ENCODE measurements around the gene DGKI. TPM values are rescaled to one million over a fixed set of nuclear protein-coding genes. Genes with fewer than 3 reads are reported as not detected.

The DGKI gene
- total and polyA plus RNA-seq, 2 donors, result 0.14 to 0.33 TPM

DNA sequence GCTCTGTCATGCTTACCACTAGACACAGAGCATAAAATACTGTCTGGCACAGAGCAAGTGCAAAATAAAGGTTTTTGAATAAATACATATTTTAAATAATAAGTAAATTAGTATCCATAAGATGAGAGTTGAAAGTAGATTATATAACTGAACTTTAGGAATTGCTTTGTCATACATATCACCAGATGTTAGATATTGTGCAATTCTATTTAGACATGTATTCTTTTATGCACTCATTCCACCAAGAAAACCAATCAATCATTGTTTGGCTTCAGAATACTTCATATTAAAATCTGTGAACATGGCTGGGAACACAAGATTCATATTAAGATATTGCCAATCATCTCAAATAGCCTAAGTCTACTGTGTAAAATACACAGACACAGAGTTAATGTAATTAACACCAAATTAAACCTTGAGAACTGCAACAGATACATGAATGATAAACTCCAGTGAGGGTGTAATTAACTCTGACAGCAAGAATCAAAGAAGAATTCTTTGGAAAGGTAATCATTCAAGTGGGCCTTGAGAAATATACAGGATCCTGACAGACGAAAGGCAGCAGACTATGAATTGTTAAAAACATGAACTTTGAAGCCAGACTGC lies 302.2 kb downstream of the DGKI start:
- no peaks in the 10 kb centered on the region for H3K27me3 ChIP-seq (ENCODE audit: control insufficient read depth in 2 of 2, insufficient read depth in 1 of 2, low read length in 1 of 2)
- H3K4me3 ChIP-seq (ENCODE audit: low read length in 2 of 2), result no peak overlapping the region
- 95% methylated on average over 1 of the region's 1 CpG for WGBS
- H3K27ac ChIP-seq (ENCODE audit: low read depth in 1 of 2, low read length in 1 of 2), result no peak overlapping the region
- H3K4me1 ChIP-seq (ENCODE audit: control insufficient read depth in 2 of 2, insufficient read depth in 2 of 2, low read length in 2 of 2), result no peaks in the 10 kb centered on the region
- no peaks in the 10 kb centered on the region for H3K36me3 ChIP-seq (ENCODE audit: control insufficient read depth in 2 of 2, insufficient read depth in 2 of 2, low read length in 1 of 2)
- DNase-seq (ENCODE audit: low read depth in 6 of 9, low spot score in 9 of 9), result no peak
- no peaks in the 10 kb centered on the region for H3K9me3 ChIP-seq (ENCODE audit: control insufficient read depth in 2 of 2, insufficient read depth in 1 of 2, low read length in 1 of 2)

DNA sequence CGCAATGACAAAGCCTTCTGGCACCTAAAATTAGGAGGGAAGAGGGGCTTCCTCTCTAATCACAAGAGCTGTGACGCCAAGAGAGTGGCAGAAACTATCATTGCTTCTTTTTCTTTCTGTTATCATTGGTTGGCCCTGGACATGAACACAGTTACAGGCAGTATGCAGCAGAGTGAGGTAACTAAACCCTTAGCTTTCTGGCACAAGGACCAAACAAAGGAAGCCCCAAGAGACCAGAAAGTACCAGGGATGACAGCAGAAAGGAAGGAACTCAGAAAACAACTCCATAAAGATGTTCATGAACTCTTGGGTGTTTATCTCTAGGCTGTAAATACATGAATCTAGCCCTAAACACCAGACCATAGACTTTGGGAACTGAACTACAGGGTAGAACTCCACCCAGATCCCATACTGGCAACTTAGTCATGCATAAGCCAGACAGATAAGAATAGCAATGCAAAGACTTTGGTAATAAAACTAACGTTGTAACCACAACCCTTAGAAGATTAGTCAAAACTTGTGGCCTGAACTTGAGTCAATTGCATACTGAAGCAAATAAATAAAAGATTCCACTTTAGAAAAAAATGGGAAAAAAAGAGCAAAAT lies 307.6 kb downstream of the DGKI start:
- H3K4me1 ChIP-seq (ENCODE audit: control insufficient read depth in 2 of 2, insufficient read depth in 2 of 2, low read length in 2 of 2), result no peaks in the 10 kb centered on the region
- H3K36me3 ChIP-seq (ENCODE audit: control insufficient read depth in 2 of 2, insufficient read depth in 2 of 2, low read length in 1 of 2), result no peaks in the 10 kb centered on the region
- WGBS, result 84% methylated on average over 3 of the region's 3 CpGs
- H3K27ac ChIP-seq (ENCODE audit: low read depth in 1 of 2, low read length in 1 of 2), result no peak overlapping the region
- H3K4me3 ChIP-seq (ENCODE audit: low read length in 2 of 2), result no peak overlapping the region
- H3K27me3 ChIP-seq (ENCODE audit: control insufficient read depth in 2 of 2, insufficient read depth in 1 of 2, low read length in 1 of 2), result no peaks in the 10 kb centered on the region
- H3K9me3 ChIP-seq (ENCODE audit: control insufficient read depth in 2 of 2, insufficient read depth in 1 of 2, low read length in 1 of 2), result no peaks in the 10 kb centered on the region
- no peak for DNase-seq (ENCODE audit: low read depth in 6 of 9, low spot score in 9 of 9)

- WGBS, result 87% methylated on average over 4 of the region's 4 CpGs
- no peaks in the 10 kb centered on the region for H3K9me3 ChIP-seq (ENCODE audit: control insufficient read depth in 2 of 2, insufficient read depth in 1 of 2, low read length in 1 of 2)
Measured at GRCh38 chr7:137538361-137538762, 308.4 kb downstream of the DGKI start.

DNA sequence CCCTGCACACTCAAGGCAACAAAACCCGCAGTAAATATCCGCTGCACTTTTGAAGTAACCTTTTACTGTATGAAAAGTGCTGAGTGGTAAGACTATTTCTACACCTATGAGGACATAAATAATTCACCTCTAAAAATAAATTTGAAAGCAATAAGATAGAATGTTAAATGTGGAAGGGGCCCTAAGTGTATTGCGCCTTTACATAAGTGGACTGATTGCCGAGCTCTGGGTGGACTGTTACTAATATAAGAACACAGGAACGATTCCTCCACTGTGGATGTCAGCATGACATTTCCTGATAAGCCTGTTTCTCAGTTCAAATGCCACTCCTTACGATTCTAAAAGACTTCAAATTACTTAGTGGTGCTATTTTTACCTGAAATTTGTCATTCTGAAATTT lies 311.2 kb downstream of the DGKI start:
- Histone ChIP-seq H3K27me3 (ENCODE audit: control insufficient read depth in 2 of 2, insufficient read depth in 1 of 2, low read length in 1 of 2) (no peaks in the 10 kb centered on the region), H3K27ac (ENCODE audit: low read depth in 1 of 2, low read length in 1 of 2) (no peak overlapping the region), H3K9me3 (ENCODE audit: control insufficient read depth in 2 of 2, insufficient read depth in 1 of 2, low read length in 1 of 2) (no peaks in the 10 kb centered on the region), H3K4me3 (ENCODE audit: low read length in 2 of 2) (no peak overlapping the region), H3K4me1 (ENCODE audit: control insufficient read depth in 2 of 2, insufficient read depth in 2 of 2, low read length in 2 of 2) (no peaks in the 10 kb centered on the region), H3K36me3 (ENCODE audit: control insufficient read depth in 2 of 2, insufficient read depth in 2 of 2, low read length in 1 of 2) (no peaks in the 10 kb centered on the region)
- no peak for DNase-seq (ENCODE audit: low read depth in 6 of 9, low spot score in 9 of 9)
- 69% methylated on average over 6 of the region's 6 CpGs for WGBS

More at GRCh38 chr7:137538361-137538762, 308.4 kb downstream of the DGKI start:
- no peak for DNase-seq (ENCODE audit: low read depth in 6 of 9, low spot score in 9 of 9)
- Histone ChIP-seq H3K27me3 (ENCODE audit: control insufficient read depth in 2 of 2, insufficient read depth in 1 of 2, low read length in 1 of 2) (no peaks in the 10 kb centered on the region), H3K4me1 (ENCODE audit: control insufficient read depth in 2 of 2, insufficient read depth in 2 of 2, low read length in 2 of 2) (no peaks in the 10 kb centered on the region), H3K36me3 (ENCODE audit: control insufficient read depth in 2 of 2, insufficient read depth in 2 of 2, low read length in 1 of 2) (no peaks in the 10 kb centered on the region), H3K27ac (ENCODE audit: low read depth in 1 of 2, low read length in 1 of 2) (no peak overlapping the region), H3K4me3 (ENCODE audit: low read length in 2 of 2) (no peak overlapping the region)

GRCh38 chr7:137531671-137532070 lies 315.1 kb downstream of the DGKI start:
- 96% methylated on average over 4 of the region's 4 CpGs for WGBS
- Histone ChIP-seq H3K27ac (ENCODE audit: low read depth in 1 of 2, low read length in 1 of 2) (no peak overlapping the region), H3K4me3 (ENCODE audit: low read length in 2 of 2) (no peak overlapping the region), H3K36me3 (ENCODE audit: control insufficient read depth in 2 of 2, insufficient read depth in 2 of 2, low read length in 1 of 2) (no peaks in the 10 kb centered on the region), H3K4me1 (ENCODE audit: control insufficient read depth in 2 of 2, insufficient read depth in 2 of 2, low read length in 2 of 2) (no peaks in the 10 kb centered on the region), H3K9me3 (ENCODE audit: control insufficient read depth in 2 of 2, insufficient read depth in 1 of 2, low read length in 1 of 2) (no peaks in the 10 kb centered on the region), H3K27me3 (ENCODE audit: control insufficient read depth in 2 of 2, insufficient read depth in 1 of 2, low read length in 1 of 2) (no peaks in the 10 kb centered on the region)
- DNase-seq (ENCODE audit: low read depth in 6 of 9, low spot score in 9 of 9), result no peak

DNA sequence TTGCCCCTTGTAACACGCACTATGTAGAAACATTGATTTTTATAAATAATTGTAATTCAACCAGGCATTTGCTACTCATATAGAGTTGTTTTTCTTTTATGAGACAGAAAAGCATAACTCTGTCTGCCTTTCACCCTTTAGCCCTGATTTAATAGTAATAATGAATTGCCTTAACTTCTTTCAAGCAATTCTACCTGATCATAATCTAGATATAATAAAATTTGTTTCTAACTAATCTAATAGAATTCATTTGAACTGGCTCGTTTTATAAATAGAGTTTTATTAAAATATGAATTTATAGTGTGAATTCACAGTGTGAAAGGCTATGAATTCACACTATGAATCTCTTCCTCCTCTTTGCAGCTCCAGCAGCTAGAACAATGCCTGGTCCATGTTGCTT lies 319.1 kb downstream of the DGKI start:
- no peak for DNase-seq (ENCODE audit: low read depth in 6 of 9, low spot score in 9 of 9)
- Histone ChIP-seq H3K9me3 (ENCODE audit: control insufficient read depth in 2 of 2, insufficient read depth in 1 of 2, low read length in 1 of 2) (no peaks in the 10 kb centered on the region), H3K4me3 (ENCODE audit: low read length in 2 of 2) (no peak overlapping the region), H3K4me1 (ENCODE audit: control insufficient read depth in 2 of 2, insufficient read depth in 2 of 2, low read length in 2 of 2) (no peaks in the 10 kb centered on the region), H3K36me3 (ENCODE audit: control insufficient read depth in 2 of 2, insufficient read depth in 2 of 2, low read length in 1 of 2) (no peaks in the 10 kb centered on the region), H3K27me3 (ENCODE audit: control insufficient read depth in 2 of 2, insufficient read depth in 1 of 2, low read length in 1 of 2) (no peaks in the 10 kb centered on the region), H3K27ac (ENCODE audit: low read depth in 1 of 2, low read length in 1 of 2) (no peak overlapping the region)
- WGBS, result 72% methylated on average over 2 of the region's 2 CpGs

DNA sequence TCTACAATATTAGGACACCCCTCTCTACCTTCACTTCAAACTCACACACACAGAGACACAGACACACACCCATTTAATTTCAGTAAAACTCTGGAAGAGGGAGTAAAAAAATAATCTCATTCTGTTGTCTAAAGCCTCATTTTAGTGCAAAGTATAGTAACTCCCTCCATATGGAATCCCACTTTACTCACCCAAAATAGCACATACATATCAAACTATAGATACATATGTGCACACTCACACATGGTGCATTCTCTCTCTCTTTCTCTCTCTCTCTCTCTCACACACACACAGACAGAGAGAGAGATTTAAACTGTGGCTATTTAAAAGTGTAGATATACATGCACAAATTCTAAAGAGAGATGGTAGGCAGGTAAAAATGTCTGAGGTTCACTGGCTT lies 323.6 kb downstream of the DGKI start:
- no peaks in the 10 kb centered on the region for H3K9me3 ChIP-seq (ENCODE audit: control insufficient read depth in 2 of 2, insufficient read depth in 1 of 2, low read length in 1 of 2)
- no peak for DNase-seq (ENCODE audit: low read depth in 6 of 9, low spot score in 9 of 9)
- no peaks in the 10 kb centered on the region for H3K4me1 ChIP-seq (ENCODE audit: control insufficient read depth in 2 of 2, insufficient read depth in 2 of 2, low read length in 2 of 2)
- H3K27me3 ChIP-seq (ENCODE audit: control insufficient read depth in 2 of 2, insufficient read depth in 1 of 2, low read length in 1 of 2), result no peaks in the 10 kb centered on the region
- H3K36me3 ChIP-seq (ENCODE audit: control insufficient read depth in 2 of 2, insufficient read depth in 2 of 2, low read length in 1 of 2), result no peaks in the 10 kb centered on the region
- no peak overlapping the region for H3K4me3 ChIP-seq (ENCODE audit: low read length in 2 of 2)
- H3K27ac ChIP-seq (ENCODE audit: low read depth in 1 of 2, low read length in 1 of 2), result no peak overlapping the region

GRCh38 chr7:137521451-137521850 lies 325.3 kb downstream of the DGKI start:
- Histone ChIP-seq H3K27ac (ENCODE audit: low read depth in 1 of 2, low read length in 1 of 2) (no peak overlapping the region), H3K4me3 (ENCODE audit: low read length in 2 of 2) (no peak overlapping the region), H3K9me3 (ENCODE audit: control insufficient read depth in 2 of 2, insufficient read depth in 1 of 2, low read length in 1 of 2) (no peaks in the 10 kb centered on the region), H3K27me3 (ENCODE audit: control insufficient read depth in 2 of 2, insufficient read depth in 1 of 2, low read length in 1 of 2) (no peaks in the 10 kb centered on the region), H3K36me3 (ENCODE audit: control insufficient read depth in 2 of 2, insufficient read depth in 2 of 2, low read length in 1 of 2) (no peaks in the 10 kb centered on the region), H3K4me1 (ENCODE audit: control insufficient read depth in 2 of 2, insufficient read depth in 2 of 2, low read length in 2 of 2) (no peaks in the 10 kb centered on the region)
- WGBS, result 93% methylated on average over 5 of the region's 5 CpGs
- no peak for DNase-seq (ENCODE audit: low read depth in 6 of 9, low spot score in 9 of 9)

DNA sequence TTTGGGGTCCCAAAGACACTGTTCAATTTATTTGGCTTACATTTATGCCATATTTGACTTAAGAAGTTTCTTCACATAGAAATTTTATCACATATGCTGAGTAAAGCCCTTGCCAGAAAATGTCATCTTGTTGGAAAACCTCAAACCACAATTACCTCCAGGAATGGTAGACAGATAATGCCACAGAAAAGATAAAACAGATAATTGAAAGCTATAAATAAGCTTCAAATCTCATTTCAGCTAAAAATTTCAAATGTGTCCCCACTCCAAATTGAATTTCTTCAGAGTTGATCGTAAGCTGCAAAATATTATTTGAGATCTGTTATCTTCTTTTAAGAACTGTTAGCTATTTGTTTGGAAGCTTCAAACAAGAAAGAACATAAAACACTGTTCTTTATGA lies 326.8 kb downstream of the DGKI start:
- H3K27ac ChIP-seq (ENCODE audit: low read depth in 1 of 2, low read length in 1 of 2), result no peak overlapping the region
- H3K27me3 ChIP-seq (ENCODE audit: control insufficient read depth in 2 of 2, insufficient read depth in 1 of 2, low read length in 1 of 2), result no peaks in the 10 kb centered on the region
- no peaks in the 10 kb centered on the region for H3K4me1 ChIP-seq (ENCODE audit: control insufficient read depth in 2 of 2, insufficient read depth in 2 of 2, low read length in 2 of 2)
- WGBS, result 95% methylated on average over 1 of the region's 1 CpG
- no peak for DNase-seq (ENCODE audit: low read depth in 6 of 9, low spot score in 9 of 9)
- H3K36me3 ChIP-seq (ENCODE audit: control insufficient read depth in 2 of 2, insufficient read depth in 2 of 2, low read length in 1 of 2), result no peaks in the 10 kb centered on the region
- no peaks in the 10 kb centered on the region for H3K9me3 ChIP-seq (ENCODE audit: control insufficient read depth in 2 of 2, insufficient read depth in 1 of 2, low read length in 1 of 2)
- no peak overlapping the region for H3K4me3 ChIP-seq (ENCODE audit: low read length in 2 of 2)
